NCI-H187 (cell line): Measurements from ENCODE around the gene HPS6.
"Not testable (repeated sequence)": the region's sequence is repeated elsewhere in the genome, so short reads cannot be mapped to it uniquely, and the experiment has no call there.

ENCODE experiments used
- DNase-seq, 2 experiments: peaks; one replicate each; lab custom pipeline; 2025; lab: John Stamatoyannopoulos, UW

The HPS6 gene

GRCh38 chr10:102064868-102065560 is at the start of gene HPS6:
TSS of gene HPS6 (plus strand) at chr10:102065349. CDS start at chr10:102065475, 126 bp downstream.
- DNase-seq = peak; percentile 24 to 44

- DNase-seq = no peak
Observed at GRCh38 chr10:102016416-102016815, 48.7 kb upstream of the HPS6 start.

- DNase-seq = no peak
Observed at GRCh38 chr10:102017295-102017694, 47.9 kb upstream of the HPS6 start.

- DNase-seq = no peak
Observed at GRCh38 chr10:102020938-102021337, 44.2 kb upstream of the HPS6 start.

GRCh38 chr10:102024799-102025198 is 40.4 kb upstream of the HPS6 start:
- DNase-seq = no peak

- DNase-seq = no peak
Observed at GRCh38 chr10:102027261-102027660, 37.9 kb upstream of the HPS6 start.

GRCh38 chr10:102033787-102034186 is 31.4 kb upstream of the HPS6 start:
- DNase-seq = no peak

- DNase-seq = not testable (repeated sequence)
Observed at GRCh38 chr10:102035807-102036206, 29.3 kb upstream of the HPS6 start.

GRCh38 chr10:102038410-102038809 is 26.7 kb upstream of the HPS6 start:
- no peak for DNase-seq

GRCh38 chr10:102040305-102041050 is 24.7 kb upstream of the HPS6 start:
- no peak for DNase-seq

GRCh38 chr10:102045292-102045691 is 19.9 kb upstream of the HPS6 start:
- DNase-seq = no peak

GRCh38 chr10:102046095-102046494 is 19.1 kb upstream of the HPS6 start:
- DNase-seq = no peak

- not testable (repeated sequence) for DNase-seq
Observed at GRCh38 chr10:102054881-102055646, 10.1 kb upstream of the HPS6 start.

GRCh38 chr10:102055647-102056419 is 9.3 kb upstream of the HPS6 start, which contains the start of gene ARMH3:
TSS of gene ARMH3 (minus strand) at chr10:102056173. CDS start at chr10:102040114, 16,059 bp downstream.
- peak; percentile 70 to 83 for DNase-seq

GRCh38 chr10:102059987-102060386 is 5.2 kb upstream of the HPS6 start:
- DNase-seq = no peak

GRCh38 chr10:102064503-102064867 is 664 bp upstream of the HPS6 start:
- DNase-seq = no peak

- DNase-seq = no peak
Observed at GRCh38 chr10:102065561-102066398, 631 bp downstream of the HPS6 start.

GRCh38 chr10:102066399-102067088 is 1.4 kb downstream of the HPS6 start:
- DNase-seq = no peak

- DNase-seq = no peak
Observed at GRCh38 chr10:102067091-102067916, 2.2 kb downstream of the HPS6 start.
